LNCAP (cell line): ENCODE measurements around the gene CD48.

Experiments used
- TF ChIP-seq, protein P1 (sequence below): fragments of 450-650 bp; IDR thresholded peaks from 2 replicates; pipeline ENCODE4 v1.5.1; 2017; ENCODE audit warnings: mild to moderate bottlenecking

The CD48 gene

DNA sequence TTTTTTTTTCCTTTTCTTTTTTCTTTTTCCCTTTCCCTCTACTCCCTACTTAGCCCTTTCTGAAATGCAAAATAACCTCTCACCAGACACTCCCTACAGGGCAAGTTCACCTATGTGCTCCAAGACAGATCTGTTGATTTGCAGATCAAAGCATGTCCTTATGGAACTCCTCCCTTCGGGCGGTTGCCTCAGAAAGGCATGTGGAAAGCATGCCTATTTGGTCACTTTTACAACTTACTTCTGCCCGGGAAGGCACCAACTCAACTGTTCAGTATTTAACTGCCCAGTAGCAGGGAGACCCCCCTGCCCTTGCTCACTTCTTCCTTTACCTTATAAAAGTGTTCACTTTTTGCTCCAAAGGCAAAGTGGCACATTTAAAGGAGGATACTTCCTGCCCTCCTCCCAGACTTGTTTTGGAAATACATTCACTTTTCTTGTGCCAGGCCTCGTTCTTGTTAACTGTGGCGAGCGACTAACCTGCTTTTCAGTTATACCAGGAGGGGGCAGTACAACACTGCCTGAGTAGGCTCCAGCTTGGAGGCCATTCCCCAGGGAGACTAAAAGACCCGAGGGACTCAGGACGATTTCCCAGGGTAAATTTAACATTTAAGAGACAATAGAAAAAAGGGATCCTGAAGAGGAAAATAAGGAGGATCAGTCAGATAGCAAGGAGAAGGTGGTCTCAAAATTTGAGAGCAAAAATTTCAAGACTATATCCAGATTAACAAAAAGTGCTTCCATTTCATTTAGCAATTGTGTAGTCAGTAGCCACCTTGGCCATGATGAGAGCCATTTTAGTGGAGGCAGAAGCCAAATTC, 15.1 kb upstream of the CD48 start:
- TF ChIP-seq, protein P1, sequence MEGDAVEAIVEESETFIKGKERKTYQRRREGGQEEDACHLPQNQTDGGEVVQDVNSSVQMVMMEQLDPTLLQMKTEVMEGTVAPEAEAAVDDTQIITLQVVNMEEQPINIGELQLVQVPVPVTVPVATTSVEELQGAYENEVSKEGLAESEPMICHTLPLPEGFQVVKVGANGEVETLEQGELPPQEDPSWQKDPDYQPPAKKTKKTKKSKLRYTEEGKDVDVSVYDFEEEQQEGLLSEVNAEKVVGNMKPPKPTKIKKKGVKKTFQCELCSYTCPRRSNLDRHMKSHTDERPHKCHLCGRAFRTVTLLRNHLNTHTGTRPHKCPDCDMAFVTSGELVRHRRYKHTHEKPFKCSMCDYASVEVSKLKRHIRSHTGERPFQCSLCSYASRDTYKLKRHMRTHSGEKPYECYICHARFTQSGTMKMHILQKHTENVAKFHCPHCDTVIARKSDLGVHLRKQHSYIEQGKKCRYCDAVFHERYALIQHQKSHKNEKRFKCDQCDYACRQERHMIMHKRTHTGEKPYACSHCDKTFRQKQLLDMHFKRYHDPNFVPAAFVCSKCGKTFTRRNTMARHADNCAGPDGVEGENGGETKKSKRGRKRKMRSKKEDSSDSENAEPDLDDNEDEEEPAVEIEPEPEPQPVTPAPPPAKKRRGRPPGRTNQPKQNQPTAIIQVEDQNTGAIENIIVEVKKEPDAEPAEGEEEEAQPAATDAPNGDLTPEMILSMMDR = peak; percentile 95

DNA sequence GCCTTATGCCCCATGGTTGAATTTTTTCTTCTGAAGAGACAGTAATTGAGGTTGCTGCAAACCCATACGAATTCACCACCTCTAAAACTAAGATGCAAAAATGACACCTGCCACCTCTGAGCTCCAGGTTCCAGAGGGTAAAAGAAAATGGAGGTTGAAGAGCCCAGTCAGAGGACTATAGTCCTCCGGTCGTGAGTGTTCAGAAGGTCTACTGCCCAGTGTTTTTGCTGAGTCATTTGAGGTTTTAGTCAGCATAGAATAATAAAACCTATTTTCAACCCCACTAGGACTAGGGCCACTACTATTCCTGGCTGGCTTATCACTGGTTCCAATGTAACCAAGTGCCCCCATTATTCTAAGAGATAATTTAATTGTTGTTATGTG, 14.5 kb upstream of the CD48 start:
- TF ChIP-seq, protein P1 = no peak

DNA sequence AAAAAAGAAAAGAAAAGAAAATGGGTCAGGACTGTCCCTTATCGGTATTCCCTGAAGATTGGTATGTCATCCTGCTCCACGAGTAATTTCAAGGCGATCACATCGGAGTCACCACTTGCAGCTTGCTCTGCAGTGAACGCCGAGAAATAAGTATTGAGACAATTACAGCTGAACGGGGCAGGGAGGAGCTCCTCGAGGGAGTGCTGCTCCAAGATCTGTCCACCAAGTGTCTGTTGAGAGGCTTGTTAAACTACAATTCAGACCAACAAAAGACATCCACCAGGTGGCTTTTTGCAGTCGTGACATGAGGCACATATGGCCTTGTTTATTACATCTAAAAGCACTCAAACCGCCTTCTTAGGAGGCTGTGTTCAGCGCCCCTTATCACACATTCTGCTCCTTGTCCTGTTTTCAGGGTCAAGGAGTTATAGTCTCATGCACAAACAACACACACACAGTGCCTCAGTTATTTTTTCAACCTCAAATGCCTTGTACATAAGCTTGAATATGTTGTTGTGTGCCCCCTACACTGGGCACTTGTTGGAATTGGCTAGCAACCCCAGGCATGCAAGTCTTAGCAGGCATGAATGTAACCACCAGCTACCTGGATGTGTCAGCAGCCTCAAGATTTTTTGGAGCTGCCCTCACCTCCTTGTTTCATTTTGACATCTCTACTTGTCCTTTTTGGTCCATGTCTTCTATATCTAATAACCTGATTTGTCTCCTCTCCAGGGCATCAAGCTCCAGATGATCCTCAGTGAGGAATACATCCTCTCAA, 13.0 kb upstream of the CD48 start:
- TF ChIP-seq, protein P1 = no peak

DNA sequence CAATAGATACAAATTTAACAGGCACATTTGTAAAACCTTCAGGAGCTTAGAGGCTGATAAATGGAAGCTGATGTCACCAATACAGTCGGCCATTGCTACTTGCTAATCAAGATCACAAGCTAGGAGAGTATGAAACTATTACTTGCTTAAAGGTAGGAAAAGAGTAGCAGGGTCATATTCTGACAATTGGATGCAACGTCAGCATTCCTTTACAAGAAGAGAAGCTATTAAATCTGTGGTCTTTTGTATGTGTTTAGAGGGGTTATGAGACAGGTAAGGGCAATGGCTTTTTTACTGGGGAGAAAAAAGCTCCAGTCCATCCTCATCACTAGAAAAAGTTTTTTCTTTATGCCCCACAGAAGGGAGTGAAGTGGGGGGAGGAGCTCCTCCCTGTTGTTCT, 11.7 kb upstream of the CD48 start:
- TF ChIP-seq, protein P1 = no peak

DNA sequence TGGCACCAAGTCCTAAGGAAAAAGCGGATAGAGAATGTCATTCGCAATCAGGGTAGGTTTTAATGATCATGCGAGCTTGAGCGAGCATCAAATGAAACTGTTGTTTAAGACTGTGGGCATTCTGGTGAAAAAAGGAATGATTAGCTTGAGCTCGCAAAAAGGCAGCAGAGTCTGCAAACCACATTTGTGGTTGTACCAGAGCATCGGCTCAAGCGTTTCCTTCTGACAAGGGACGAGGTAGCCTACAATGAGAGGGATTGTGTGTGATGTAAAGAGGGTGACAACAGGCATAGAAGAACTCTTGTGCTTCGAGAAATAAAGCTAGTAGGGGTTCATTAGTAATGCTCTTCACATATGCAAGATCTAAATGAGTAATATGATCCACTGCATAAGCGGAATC, 11.1 kb upstream of the CD48 start:
- TF ChIP-seq, protein P1 = no peak

DNA sequence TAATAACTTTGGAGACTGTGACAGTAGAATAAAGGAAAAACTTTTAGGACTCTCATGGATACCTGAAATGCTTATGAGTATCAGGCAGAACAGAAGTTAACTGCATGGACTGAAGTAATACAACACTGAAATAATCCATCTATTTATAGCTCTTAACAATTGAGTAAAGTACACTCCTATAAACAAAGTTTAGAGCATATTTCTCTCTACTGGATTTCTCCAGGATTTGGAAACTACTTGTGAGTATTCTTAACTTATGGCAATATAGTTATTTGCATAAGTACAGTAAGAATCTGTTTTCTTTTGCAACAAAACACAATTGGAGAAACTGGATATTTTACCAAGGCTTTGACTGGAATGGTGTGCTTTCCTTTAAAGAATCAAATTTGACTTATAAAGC, 9.9 kb upstream of the CD48 start:
- TF ChIP-seq, protein P1 = no peak

DNA sequence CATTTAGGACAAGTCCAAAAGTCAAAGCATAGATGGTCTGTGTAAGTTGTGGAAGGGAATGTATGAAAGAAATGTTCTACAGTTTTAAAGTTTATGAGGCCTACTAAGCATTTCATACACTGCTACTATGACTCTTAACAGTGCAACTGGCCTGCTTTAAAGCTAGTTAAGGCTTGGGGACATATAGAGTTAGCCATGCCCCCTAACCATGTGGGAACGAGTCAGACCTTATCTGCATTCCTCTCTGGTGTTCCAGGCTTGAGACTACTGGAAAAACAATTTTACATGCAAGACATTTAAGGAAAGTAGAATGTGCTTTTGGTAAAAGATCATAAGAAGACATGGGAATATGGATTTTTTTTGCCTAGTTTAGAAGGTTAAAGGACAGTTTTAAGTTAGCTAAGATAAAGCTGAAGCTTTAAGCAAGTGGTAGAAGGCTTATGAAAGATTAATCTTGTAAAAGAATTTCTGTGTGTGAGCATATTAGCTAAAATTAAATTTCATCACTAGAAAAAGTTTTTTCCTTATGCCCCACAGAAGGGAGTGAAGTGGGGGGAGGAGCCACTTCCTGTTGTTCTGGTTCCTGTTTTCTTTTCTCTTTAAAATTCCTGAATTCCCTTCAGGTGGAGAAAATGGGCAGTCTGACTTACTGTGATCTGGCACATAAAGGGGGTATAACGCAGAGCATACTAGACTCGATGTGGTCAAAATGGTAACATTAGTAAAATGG, 8.9 kb upstream of the CD48 start:
- TF ChIP-seq, protein P1 = no peak
